Common myeloid progenitor, CD34-positive (primary cell): Measurements from ENCODE around the gene TGM4.

Source experiments
- CTCF ChIA-PET: fragments of 350-600 bp; sonication (Branson Sonifier 250); formaldehyde crosslinking; loops from one replicate; lab custom pipeline; 2021; ENCODE audit warnings: antibody characterized with exemption; lab: Charles Lee
- POLR2A ChIA-PET: fragments of 350-600 bp; sonication (Branson Sonifier 250); formaldehyde crosslinking; loops from one replicate; lab custom pipeline; 2021; ENCODE audit warnings: antibody characterized with exemption; lab: Charles Lee
- DNase-seq, 3 donors: peaks; one replicate each; pipeline versions ENCODE4 v3.0.0 to v3.0.0-alpha.2; 2013
- H3K27ac ChIP-seq, 2 experiments: 1 replicate in 1 of 2; 2 replicates in 1 of 2; pipeline ENCODE4 v1.7.0; 2013; ENCODE audit warnings: inconsistent platforms in 2 of 2, low read length in 2 of 2, mild to moderate bottlenecking in 2 of 2, low read depth in 1 of 2, moderate library complexity in 1 of 2; ENCODE audit not compliant: severe bottlenecking in 2 of 2, insufficient read depth in 1 of 2, poor library complexity in 1 of 2
- H3K27me3 ChIP-seq, 5 experiments: replicated peaks in 2 of 5; 1 replicate in 3 of 5; 2 replicates in 2 of 5; pipeline versions ENCODE4 v1.6.1 to v1.7.0; 2013; ENCODE audit warnings: low read length in 4 of 5, mild to moderate bottlenecking in 2 of 5, moderate library complexity in 2 of 5, inconsistent platforms in 1 of 5; ENCODE audit not compliant: insufficient read depth in 5 of 5, control insufficient read depth in 4 of 5
- H3K36me3 ChIP-seq, 4 experiments: 1 replicate in 2 of 4; 2 replicates in 2 of 4; pipeline versions ENCODE4 v1.6.1 to v1.7.0; 2013; ENCODE audit warnings: low read length in 3 of 4, control low read depth in 1 of 4, mild to moderate bottlenecking in 1 of 4; ENCODE audit not compliant: control insufficient read depth in 4 of 4, insufficient read depth in 4 of 4
- H3K4me1 ChIP-seq, 4 experiments: 1 replicate in 3 of 4; 2 replicates in 1 of 4; pipeline versions ENCODE4 v1.6.1 to v1.7.1; 2013; ENCODE audit warnings: low read length in 3 of 4, mild to moderate bottlenecking in 3 of 4, control low read depth in 1 of 4, inconsistent platforms in 1 of 4, moderate library complexity in 1 of 4; ENCODE audit not compliant: control insufficient read depth in 4 of 4, insufficient read depth in 4 of 4; ENCODE audit errors: control extremely low read depth in 1 of 4
- H3K4me3 ChIP-seq, 7 experiments: 1 replicate in 4 of 7; 2 replicates in 3 of 7; pipeline versions ENCODE4 v1.5.1 to v1.7.0; 2013; ENCODE audit warnings: mild to moderate bottlenecking in 7 of 7, low read length in 6 of 7, moderate library complexity in 6 of 7, inconsistent platforms in 2 of 7, low read depth in 2 of 7, control low read depth in 1 of 7; ENCODE audit not compliant: insufficient read depth in 4 of 7, control insufficient read depth in 1 of 7; ENCODE audit errors: extremely low read depth in 1 of 7
- H3K9me3 ChIP-seq, 5 experiments: 1 replicate in 4 of 5; 2 replicates in 1 of 5; pipeline versions ENCODE4 v1.6.1 to v1.7.1; 2013; ENCODE audit warnings: low read length in 4 of 5, mild to moderate bottlenecking in 2 of 5, inconsistent platforms in 1 of 5, low read depth in 1 of 5, moderate library complexity in 1 of 5; ENCODE audit not compliant: control insufficient read depth in 4 of 5, insufficient read depth in 2 of 5; ENCODE audit errors: control extremely low read depth in 1 of 5
- WGBS: methylation state at CpG from one replicate; pipeline ENCODE4 v1.1.5; 2013; ENCODE audit not compliant: insufficient coverage; 5-methylcytosine and 5-hydroxymethylcytosine counted together

The TGM4 gene

GRCh38 chr3:44890258-44890657, 15.8 kb downstream of the TGM4 start:
- CTCF ChIA-PET = no interaction called here
- H3K4me3 ChIP-seq = no peak overlapping the region
- POLR2A ChIA-PET = no interaction called here
- DNase-seq = no peak
- H3K27me3 ChIP-seq = no peaks in the 10 kb centered on the region
- no peak overlapping the region for H3K27ac ChIP-seq
- no peaks in the 10 kb centered on the region for H3K36me3 ChIP-seq
- 100% methylated on average over 3 of the region's 3 CpGs for WGBS
- H3K9me3 ChIP-seq = no peaks in the 10 kb centered on the region
- no peaks in the 10 kb centered on the region for H3K4me1 ChIP-seq

GRCh38 chr3:44890852-44891251, 16.4 kb downstream of the TGM4 start:
- no peak overlapping the region for H3K4me3 ChIP-seq
- no peaks in the 10 kb centered on the region for H3K27me3 ChIP-seq
- H3K36me3 ChIP-seq = no peaks in the 10 kb centered on the region
- H3K9me3 ChIP-seq = no peaks in the 10 kb centered on the region
- 69% methylated on average over 3 of the region's 3 CpGs for WGBS
- no peak overlapping the region for H3K27ac ChIP-seq
- POLR2A ChIA-PET = no interaction called here
- no peaks in the 10 kb centered on the region for H3K4me1 ChIP-seq
- CTCF ChIA-PET = no interaction called here
- no peak for DNase-seq

- 100% methylated on average over 1 of the region's 3 CpGs for WGBS
- Histone ChIP-seq H3K27ac (no peak overlapping the region), H3K4me1 (no peaks in the 10 kb centered on the region), H3K27me3 (no peaks in the 10 kb centered on the region), H3K36me3 (no peaks in the 10 kb centered on the region), H3K9me3 (no peaks in the 10 kb centered on the region), H3K4me3 (no peak overlapping the region)
- POLR2A ChIA-PET = no interaction called here
- CTCF ChIA-PET = no interaction called here
- no peak for DNase-seq
Observed at GRCh38 chr3:44892689-44893088, 18.3 kb downstream of the TGM4 start.

- Histone ChIP-seq H3K4me3 (no peak overlapping the region), H3K27me3 (no peaks in the 10 kb centered on the region), H3K9me3 (no peaks in the 10 kb centered on the region), H3K4me1 (no peaks in the 10 kb centered on the region), H3K36me3 (no peaks in the 10 kb centered on the region), H3K27ac (no peak overlapping the region)
- DNase-seq = no peak
- 92% methylated on average over 2 of the region's 2 CpGs for WGBS
- ChIA-PET CTCF (no interaction called here), POLR2A (no interaction called here)
Observed at GRCh38 chr3:44893097-44893496, 18.7 kb downstream of the TGM4 start.

DNA sequence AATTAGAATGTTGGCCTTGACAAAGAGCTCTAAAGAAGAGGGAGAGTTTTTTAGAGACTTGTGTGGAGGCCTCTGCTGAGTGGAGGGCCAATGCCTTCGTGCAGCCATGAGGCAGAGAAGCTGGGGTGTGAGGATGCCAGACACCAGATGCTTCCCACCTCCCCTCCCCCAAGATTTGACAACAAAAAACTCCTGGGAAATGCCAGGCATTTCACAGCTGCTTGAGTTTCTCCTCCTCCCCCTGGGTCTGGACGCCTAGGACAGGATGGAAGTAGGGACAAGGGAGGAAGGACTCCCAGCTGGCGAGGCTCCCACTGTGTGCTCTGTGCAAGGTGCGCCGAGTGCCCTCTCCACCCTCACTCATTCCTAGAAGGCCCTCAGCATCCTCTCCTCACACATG, 20.1 kb downstream of the TGM4 start:
- ChIA-PET CTCF (interaction anchor here (0.6 kb wide), 1 partner anchor 13 kb away, joined by 3 read pairs; no protein-coding TSS in a partner anchor), POLR2A (no interaction called here)
- Histone ChIP-seq H3K36me3 (no peaks in the 10 kb centered on the region), H3K27ac (no peak overlapping the region), H3K9me3 (no peaks in the 10 kb centered on the region), H3K4me1 (no peaks in the 10 kb centered on the region), H3K4me3 (no peak overlapping the region), H3K27me3 (no peaks in the 10 kb centered on the region)
- no peak for DNase-seq
- WGBS = 100% methylated on average over 1 of the region's 5 CpGs

DNA sequence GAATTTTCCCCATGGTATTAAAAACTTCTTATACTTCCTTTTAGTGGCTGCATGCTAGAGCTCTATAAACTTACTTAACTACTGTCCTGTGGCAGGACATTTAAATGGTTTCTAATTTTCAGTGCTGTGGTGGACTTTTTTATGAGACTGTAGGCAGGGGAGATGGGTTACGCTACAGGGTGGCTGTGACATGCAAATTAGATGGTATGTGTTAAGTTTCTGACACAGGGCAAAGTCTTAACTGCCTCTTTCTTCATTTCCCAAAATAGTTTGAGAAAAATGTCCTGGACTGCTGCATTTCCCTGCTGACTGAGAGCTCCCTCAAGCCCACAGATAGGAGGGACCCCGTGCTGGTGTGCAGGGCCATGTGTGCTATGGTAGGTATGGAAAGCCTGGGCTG, 22.0 kb downstream of the TGM4 start:
- Histone ChIP-seq H3K4me3 (no peak overlapping the region), H3K36me3 (no peaks in the 10 kb centered on the region), H3K9me3 (no peaks in the 10 kb centered on the region), H3K27me3 (no peaks in the 10 kb centered on the region), H3K4me1 (no peaks in the 10 kb centered on the region), H3K27ac (no peak overlapping the region)
- POLR2A ChIA-PET = no interaction called here
- WGBS = no CpG with 5 or more reads among the region's 2 CpGs
- no peak for DNase-seq
- CTCF ChIA-PET = no interaction called here

DNA sequence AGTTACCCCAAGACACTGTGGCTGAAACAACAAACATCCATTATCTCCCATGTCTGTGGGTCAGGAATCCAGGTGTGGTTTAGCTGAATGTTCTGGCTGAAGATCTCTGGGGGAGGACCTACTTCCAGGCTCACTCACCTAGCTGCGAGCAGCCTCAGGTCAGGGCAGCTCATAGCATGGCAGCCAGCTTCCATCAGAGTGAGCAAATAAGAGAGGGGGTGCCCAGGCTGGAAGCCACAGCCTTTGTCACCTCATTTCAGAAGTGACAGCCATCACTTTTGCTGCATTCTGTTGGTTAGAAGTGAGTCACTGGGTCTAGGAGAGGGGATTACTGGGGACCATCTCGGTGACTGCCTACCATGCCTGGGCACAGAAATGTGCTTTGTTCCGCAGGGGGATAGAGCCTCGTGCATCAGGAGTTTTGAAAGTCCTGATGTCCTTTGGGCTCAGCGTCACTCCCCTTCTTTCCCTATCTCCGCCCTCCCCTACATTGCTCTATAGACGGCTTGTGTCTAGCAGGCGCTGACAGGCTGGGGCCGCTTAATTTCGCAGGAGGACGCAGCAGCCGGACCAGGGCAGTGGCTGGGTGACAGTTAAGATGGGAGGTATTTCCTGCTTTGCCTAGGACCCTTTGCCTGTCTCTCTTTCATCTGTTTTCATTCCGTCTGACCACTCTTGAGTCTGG, 25.4 kb downstream of the TGM4 start:
- no peak overlapping the region for H3K27ac ChIP-seq
- no peaks in the 10 kb centered on the region for H3K9me3 ChIP-seq
- DNase-seq = no peak
- no peaks in the 10 kb centered on the region for H3K27me3 ChIP-seq
- H3K36me3 ChIP-seq = no peaks in the 10 kb centered on the region
- no peaks in the 10 kb centered on the region for H3K4me1 ChIP-seq
- no peak overlapping the region for H3K4me3 ChIP-seq
- ChIA-PET POLR2A (no interaction called here), CTCF (no interaction called here)
- WGBS = 82% methylated on average over 10 of the region's 13 CpGs
